Coronary artery (tissue), 2 donors: ENCODE measurements around the gene OBSCN.
A peak's percentile ranks its signal among the peaks of the same experiment; 100 is the strongest.

Source experiments
- DNase-seq: peaks from one replicate; pipeline ENCODE4 v3.0.0-alpha.2; 2017; ENCODE audit warnings: low spot score
- H3K27ac ChIP-seq, 2 donors: fragments of 200-600 bp; sonication (generic); one replicate each; pipeline ENCODE4 v1.5.1; 2016 to 2019
- H3K4me3 ChIP-seq: fragments of 200-600 bp; sonication (generic); 2 replicates; pipeline ENCODE4 v1.5.1; 2016; ENCODE audit warnings: mild to moderate bottlenecking, moderate library complexity
- TF ChIP-seq, protein P1 (sequence below): fragments of 200-600 bp; sonication (generic); IDR thresholded peaks from one replicate; pipeline ENCODE4 v1.5.1; 2019; ENCODE audit warnings: antibody characterized with exemption

The OBSCN gene, protein sequence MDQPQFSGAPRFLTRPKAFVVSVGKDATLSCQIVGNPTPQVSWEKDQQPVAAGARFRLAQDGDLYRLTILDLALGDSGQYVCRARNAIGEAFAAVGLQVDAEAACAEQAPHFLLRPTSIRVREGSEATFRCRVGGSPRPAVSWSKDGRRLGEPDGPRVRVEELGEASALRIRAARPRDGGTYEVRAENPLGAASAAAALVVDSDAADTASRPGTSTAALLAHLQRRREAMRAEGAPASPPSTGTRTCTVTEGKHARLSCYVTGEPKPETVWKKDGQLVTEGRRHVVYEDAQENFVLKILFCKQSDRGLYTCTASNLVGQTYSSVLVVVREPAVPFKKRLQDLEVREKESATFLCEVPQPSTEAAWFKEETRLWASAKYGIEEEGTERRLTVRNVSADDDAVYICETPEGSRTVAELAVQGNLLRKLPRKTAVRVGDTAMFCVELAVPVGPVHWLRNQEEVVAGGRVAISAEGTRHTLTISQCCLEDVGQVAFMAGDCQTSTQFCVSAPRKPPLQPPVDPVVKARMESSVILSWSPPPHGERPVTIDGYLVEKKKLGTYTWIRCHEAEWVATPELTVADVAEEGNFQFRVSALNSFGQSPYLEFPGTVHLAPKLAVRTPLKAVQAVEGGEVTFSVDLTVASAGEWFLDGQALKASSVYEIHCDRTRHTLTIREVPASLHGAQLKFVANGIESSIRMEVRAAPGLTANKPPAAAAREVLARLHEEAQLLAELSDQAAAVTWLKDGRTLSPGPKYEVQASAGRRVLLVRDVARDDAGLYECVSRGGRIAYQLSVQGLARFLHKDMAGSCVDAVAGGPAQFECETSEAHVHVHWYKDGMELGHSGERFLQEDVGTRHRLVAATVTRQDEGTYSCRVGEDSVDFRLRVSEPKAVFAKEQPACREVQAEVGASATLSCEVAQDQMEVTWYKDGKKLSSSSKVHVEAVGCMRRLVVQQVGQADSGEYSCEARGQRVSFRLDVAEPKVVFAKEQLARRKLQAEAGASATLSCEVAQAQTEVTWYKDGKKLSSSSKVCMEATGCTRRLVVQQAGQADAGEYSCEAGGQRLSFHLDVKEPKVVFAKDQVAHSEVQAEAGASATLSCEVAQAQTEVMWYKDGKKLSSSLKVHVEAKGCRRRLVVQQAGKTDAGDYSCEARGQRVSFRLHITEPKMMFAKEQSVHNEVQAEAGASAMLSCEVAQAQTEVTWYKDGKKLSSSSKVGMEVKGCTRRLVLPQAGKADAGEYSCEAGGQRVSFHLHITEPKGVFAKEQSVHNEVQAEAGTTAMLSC (N-terminal part only)

DNA sequence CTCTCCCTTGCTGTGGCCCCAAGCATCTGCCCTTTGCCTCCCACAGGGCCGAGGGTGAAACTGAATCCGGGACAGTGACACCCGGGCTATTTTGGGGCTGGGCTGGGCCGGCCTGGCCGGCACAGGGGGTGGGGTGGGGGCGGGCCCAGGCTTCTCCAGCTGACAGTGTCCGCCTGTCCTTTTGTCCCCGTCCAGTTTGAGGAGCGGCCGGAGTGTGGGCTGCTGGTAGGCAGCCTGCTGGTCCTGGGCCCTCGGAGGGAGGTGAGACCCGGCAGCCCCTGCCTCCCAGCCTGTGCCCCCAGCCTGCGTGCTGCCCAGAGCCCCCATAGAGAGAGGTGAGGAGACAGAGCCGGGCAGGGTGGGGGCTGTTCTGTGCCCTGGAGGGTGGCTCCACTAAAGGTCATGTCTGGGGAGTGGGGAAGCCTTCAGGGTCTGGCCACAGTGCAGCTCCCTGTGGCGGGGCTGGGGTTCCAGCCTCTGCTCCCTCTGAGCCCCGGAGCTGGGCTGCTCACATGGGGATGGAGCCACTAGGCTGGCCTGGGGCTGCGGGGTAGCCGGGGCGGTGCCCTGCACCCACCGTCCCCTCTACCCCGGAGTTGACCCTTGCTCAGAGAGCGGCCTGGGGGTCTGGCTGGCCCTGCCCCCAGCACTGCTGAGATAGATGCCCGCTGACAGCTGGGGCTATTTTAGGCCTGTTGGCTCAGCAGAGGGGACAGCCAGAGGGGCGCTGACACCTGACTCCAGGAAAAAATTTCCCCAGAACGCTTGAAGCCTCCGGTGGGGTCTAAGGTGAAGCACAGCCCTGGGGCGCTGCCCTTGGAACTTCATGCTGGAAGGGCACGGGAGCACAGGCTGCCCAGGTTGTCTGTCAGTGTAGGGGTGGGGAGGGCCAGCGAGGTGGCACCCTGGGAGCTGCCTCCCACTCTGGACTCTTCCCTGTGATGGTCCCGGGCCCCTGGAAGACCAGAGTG, at the start of gene OBSCN:
Gene OBSCN (plus strand): TSS at position 194 of the 971 bp plus-strand sequence. CDS start 3,740 bp downstream, outside the sequence.
- TF ChIP-seq, protein P1, sequence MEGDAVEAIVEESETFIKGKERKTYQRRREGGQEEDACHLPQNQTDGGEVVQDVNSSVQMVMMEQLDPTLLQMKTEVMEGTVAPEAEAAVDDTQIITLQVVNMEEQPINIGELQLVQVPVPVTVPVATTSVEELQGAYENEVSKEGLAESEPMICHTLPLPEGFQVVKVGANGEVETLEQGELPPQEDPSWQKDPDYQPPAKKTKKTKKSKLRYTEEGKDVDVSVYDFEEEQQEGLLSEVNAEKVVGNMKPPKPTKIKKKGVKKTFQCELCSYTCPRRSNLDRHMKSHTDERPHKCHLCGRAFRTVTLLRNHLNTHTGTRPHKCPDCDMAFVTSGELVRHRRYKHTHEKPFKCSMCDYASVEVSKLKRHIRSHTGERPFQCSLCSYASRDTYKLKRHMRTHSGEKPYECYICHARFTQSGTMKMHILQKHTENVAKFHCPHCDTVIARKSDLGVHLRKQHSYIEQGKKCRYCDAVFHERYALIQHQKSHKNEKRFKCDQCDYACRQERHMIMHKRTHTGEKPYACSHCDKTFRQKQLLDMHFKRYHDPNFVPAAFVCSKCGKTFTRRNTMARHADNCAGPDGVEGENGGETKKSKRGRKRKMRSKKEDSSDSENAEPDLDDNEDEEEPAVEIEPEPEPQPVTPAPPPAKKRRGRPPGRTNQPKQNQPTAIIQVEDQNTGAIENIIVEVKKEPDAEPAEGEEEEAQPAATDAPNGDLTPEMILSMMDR: no peak
- no peak within 1 kb of the TSS for H3K4me3 ChIP-seq
- no peak for DNase-seq
- H3K27ac ChIP-seq: no peak within 1 kb of the TSS

DNA sequence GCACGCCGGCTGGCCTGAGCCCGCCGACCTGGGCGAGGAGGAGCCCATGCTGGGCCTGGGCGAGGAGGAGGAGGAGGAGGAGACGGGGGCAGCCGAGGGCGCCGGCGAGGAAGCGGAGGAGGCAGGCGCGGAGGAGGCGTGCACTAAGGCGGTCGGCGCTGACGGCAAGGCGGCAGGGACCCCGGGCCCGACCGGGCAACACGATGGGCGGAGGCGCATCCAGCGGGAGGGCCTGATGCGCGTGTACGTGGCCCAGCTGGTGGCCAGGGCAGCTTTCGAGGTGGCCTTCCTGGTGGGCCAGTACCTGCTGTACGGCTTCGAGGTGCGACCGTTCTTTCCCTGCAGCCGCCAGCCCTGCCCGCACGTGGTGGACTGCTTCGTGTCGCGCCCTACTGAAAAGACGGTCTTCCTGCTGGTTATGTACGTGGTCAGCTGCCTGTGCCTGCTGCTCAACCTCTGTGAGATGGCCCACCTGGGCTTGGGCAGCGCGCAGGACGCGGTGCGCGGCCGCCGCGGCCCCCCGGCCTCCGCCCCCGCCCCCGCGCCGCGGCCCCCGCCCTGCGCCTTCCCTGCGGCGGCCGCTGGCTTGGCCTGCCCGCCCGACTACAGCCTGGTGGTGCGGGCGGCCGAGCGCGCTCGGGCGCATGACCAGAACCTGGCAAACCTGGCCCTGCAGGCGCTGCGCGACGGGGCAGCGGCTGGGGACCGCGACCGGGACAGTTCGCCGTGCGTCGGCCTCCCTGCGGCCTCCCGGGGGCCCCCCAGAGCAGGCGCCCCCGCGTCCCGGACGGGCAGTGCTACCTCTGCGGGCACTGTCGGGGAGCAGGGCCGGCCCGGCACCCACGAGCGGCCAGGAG, 49.5 kb upstream of the OBSCN start:
- Histone ChIP-seq H3K27ac (no peak overlapping the region), H3K4me3 (peak overlapping the region; percentile 47)
- TF ChIP-seq, protein P1: no peak
- DNase-seq: no peak

DNA sequence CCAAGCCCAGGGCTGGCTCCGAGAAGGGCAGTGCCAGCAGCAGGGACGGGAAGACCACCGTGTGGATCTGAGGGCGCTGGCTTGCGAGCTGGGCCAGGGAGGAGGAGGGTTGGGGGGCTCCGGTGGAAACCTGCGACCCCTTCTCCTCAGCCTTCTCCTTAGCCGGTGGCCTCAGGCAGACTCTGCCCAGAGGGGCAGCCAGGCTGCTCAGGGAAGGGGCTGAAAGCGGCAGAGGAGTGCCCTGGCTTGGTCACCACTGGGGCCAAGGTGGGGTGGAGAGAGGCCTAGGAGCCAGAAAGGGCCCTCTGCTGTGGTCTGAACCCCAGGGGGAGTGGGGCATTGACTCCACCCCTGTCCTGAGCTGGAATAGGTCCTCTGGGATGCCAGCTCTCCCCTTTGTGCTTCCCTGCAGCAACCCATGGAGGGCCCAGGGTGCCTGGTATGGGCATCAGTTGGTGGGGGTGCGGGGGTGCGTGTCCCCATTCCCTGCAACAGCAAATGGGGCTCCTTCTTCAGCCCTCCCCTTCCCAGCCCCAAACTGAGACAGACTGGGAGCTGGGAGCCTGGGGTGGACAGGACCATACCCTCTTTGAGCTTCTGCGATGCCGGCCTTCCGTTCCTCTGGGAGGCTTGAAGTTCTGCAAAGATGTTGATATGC, 48.7 kb upstream of the OBSCN start:
- DNase-seq: no peak
- H3K27ac ChIP-seq: no peak overlapping the region
- TF ChIP-seq, protein P1: no peak

DNA sequence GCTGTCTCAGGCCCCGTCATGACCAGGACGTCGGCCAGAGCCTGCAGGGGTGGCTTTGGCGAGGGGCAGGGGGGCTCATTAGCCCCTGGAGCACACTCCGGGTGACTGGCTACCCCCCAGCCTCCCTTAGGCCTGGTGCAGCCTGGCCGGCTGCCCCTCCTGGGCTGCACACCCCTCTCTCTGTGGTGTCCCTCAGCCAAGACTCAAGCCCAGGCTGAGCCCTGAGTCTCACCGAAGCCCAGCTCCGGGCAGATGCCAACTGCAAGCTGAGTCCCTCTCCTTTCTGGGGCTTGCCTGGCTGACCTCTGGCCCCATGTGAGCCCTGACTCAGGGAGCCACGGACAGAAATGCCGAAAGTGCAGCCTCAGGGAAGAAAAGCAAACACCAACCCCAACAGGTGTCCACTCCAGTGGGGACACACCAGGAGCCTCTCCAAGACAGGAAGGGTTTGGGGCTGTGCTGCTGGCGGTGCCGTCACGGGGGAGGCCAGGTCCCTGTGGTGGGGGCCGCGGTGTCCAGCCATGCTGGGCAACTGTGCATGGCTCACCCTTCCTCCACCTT, 47.6 kb upstream of the OBSCN start:
- no peak overlapping the region for H3K4me3 ChIP-seq
- TF ChIP-seq, protein P1: no peak
- no peak overlapping the region for H3K27ac ChIP-seq
- DNase-seq: no peak

More for the DNA sequence above, 48.7 kb upstream of the OBSCN start:
- peak overlapping the region; percentile 47 for H3K4me3 ChIP-seq

DNA sequence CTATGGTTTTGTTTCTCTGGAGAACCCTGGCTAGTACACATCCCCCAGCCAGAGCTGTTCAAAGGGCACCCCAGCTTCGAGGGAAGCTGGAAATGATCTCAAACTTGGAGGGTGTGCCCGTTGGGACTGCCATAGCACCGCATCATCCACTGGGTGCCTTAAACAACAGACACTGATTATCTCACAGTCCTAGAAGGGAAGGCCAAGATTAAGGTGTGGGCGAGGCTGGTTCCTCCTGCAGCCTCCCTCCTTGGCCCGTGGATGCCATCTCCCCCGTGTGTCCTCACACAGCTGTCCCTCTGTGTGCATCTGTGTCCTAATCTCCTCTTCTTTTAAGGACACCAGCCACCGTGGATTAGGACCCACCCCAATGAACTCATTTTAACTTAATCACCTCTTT, 46.5 kb upstream of the OBSCN start:
- peak overlapping the region in 1 of 2 donors; percentile 97 for H3K27ac ChIP-seq
- TF ChIP-seq, protein P1: no peak
- H3K4me3 ChIP-seq: no peak overlapping the region
- no peak for DNase-seq
